ENCODE measurements around the gene CD40LG.
A peak's percentile ranks its signal among the peaks of the same experiment; 100 is the strongest.

The CD40LG gene

DNA sequence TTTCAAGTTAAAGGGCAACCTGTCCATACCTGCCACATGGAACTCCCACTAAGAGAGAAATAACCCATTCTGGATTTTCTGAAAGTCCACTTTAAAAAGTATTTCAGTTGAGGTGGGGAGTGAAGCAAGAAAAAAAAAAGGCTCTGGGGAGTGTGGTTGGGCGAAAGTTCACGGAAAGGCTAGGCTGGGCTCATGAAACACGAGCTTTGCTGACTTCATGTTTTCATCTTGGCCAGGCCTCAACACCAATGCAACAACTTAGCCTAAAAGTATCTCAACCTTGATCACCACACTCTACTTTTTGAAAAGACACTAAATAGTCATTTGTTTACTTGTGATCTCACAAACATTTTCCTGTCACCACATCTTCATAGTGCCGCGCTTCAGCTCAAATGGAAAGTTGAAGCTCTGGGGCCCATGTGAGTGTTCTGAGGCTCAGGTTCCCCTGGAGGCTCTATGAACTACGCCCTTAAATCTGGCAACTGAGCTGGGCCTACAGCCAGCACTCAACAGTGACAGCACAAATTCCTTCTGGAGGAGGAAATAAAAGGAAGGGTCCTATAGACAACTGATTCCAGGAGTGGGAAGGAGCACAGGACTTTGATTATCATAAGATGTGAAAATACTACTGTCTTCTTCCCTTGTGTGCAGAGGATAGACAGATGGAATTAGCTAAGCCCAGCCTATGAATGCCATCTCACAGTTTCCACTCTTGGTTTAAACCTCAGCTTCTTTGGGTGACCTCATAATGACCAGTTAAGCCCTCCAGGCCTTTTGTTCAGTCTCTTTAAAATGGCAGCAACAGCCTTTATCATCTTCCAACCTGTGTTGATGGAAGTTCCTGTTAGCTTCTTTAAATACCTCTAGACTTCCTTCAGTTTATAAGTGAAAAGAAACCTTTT lies 5.1 kb downstream of the CD40LG start:
- DNase-seq: no peak

- DNase-seq: no peak
Measured at GRCh38 chrX:136656361-136656964, 8.5 kb downstream of the CD40LG start.

GRCh38 chrX:136658151-136658550 lies 10.2 kb downstream of the CD40LG start:
- DNase-seq: no peak

DNA sequence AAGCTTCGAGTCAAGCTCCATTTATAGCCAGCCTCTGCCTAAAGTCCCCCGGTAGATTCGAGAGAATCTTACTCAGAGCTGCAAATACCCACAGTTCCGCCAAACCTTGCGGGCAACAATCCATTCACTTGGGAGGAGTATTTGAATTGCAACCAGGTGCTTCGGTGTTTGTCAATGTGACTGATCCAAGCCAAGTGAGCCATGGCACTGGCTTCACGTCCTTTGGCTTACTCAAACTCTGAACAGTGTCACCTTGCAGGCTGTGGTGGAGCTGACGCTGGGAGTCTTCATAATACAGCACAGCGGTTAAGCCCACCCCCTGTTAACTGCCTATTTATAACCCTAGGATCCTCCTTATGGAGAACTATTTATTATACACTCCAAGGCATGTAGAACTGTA lies 11.2 kb downstream of the CD40LG start:
- no peak for DNase-seq

DNA sequence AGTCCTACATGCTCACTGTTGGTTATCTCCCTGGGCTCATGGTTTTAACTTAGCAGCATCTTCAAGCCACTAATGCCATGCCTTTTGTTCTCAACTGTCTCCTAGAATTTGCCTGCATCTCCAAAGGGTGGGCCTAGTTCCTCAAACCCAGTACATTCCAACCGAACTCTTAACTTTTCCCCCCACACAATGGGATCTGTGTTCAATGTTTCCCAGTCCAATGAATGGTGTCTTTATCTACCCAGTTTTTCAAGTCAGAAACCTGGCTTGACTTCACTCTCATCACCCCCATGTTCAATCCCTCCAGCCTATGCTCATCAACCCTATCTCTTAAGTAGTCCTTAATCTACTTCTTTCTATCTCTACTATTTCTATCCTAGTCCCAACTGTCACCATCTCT lies 12.9 kb downstream of the CD40LG start:
- DNase-seq: no peak

DNA sequence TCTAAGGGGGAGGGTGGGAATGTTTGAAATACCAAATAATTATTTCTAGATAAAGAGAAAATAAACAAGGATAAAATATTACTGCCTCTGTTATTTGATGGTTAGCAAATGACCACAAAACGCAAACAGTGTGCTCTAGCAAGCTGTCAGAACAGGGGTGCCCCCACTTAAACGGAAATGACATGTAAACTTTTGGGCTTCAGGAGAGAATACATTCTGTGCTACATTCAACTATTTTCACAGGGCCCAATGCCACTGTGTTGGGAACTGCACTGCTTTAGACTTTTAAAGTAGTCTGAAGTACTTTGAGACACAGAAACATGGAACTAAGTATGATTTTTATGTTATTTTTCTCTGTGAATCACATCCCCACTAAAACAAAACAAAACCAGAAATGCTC lies 14.1 kb downstream of the CD40LG start:
- no peak for DNase-seq

GRCh38 chrX:136662976-136663375 lies 15.0 kb downstream of the CD40LG start:
- no peak for DNase-seq

GRCh38 chrX:136665258-136665900 lies 17.4 kb downstream of the CD40LG start:
- no peak for DNase-seq

DNA sequence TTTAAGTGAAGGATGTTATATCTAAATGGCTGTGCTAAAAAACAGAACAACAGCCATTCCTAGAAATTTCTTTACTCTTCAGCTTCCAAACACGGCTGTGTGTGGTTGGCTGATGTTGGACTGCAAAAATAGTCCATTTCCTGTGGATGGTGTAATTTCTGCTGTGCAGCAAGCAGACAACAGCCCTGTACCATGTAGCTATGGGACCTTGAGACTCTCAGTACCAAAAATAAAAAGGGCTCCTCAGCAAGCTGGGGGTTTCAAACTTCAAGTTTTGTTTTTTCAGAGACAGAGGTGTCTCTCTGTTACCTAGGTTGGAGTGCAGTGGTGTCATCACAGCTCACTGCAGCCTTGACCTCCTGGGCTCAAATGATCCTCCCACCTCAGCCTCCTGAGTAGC lies 18.1 kb downstream of the CD40LG start:
- no peak for DNase-seq

DNA sequence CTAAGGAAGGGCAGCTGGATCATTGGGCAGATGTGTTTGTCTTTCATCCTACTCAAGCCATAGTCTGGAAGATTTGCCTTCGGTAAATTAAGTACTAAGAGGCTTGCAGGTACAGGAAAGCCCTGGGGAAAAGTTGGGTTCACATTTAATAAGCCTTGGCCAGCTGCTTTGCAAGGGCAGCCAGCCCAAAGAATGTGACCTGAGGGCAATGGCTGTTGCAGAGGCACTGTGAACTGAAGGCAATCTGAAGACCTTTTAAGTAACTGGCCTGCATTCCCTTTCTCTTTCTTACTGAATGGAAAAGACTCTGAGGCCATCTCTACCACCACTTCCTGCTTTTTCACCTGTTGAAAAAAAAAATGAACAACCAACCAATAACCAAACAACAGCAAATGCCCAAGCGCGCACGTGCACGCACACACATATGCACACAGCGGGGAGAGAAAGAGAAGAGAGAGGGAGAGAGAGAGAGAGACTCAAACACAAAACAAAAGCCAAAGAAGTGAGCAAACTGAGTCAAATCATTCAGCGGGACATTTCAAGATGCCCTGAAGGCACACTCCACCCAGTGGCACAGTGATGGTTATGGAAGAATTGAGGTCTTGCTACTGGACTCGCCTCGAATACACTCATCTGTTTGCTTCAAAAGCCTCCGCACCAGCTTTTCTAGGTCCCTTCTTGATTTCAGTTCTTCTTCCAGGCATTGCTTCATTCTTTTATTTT lies 19.6 kb downstream of the CD40LG start:
- DNase-seq: no peak

GRCh38 chrX:136671006-136671610 lies 23.1 kb downstream of the CD40LG start:
- DNase-seq: no peak

GRCh38 chrX:136674270-136674985 lies 26.5 kb downstream of the CD40LG start:
- DNase-seq: no peak

DNA sequence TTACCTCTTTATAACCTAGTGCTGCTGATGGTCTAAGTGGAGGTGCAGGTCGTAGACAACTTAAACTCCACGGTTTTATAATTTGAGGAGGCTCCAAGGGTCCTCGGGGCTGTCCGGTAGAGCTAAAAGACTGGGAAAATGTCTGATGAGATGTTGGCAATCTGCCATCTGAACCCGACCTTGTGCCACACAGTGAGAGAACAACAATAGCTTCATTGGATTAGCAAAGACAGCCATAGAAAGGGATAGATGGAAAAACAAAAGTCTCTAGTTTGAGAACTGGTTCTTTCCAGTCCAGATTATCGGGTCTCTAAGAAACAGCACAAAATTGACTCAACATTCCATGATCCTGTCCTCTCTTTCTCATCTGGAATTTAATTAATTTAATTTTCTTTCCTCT lies 31.6 kb downstream of the CD40LG start:
- no peak for DNase-seq

DNA sequence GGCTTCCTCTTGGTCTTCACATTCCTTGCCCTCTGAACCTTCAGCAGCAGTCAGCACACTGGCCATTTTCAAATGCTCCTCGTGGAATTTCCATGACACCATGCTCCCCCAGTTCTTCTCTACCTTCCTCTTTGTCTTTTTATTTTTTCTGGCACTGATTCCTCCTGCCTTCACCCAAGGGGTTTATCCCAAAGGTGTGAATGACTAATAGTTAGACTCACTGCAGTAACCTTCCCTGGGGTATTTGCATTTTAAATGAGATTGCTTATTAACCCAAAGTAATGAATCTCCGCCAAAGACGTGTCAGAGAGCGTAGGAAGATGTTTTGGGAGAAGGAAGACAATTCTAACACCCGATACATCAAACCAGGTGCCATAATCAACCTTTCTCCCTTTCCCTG lies 36.2 kb downstream of the CD40LG start:
- no peak for DNase-seq

- no peak for DNase-seq
Measured at GRCh38 chrX:136687457-136687856, 39.5 kb downstream of the CD40LG start.

DNA sequence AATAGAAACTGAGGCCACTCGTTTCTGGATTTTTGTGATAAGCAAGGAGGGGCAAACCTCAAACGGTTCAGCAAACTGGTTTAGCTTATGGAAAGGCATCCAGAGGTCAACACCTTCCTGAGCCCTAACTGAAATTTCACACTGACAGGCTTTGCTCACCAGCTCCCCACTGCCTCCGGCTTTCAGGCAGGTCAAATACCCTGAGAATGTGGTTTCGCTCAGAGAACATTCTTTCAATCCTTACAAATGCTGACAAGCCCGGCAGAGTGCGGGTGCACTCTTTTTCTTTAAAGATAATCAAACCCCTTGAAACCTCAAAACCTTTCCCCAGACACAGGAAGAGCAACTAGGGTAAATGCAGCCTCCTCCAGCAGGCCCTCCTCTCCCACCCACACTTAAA lies 41.5 kb downstream of the CD40LG start:
- DNase-seq: no peak

- no peak for DNase-seq
Measured at GRCh38 chrX:136691028-136691809, 43.3 kb downstream of the CD40LG start.

GRCh38 chrX:136692271-136692670 lies 44.3 kb downstream of the CD40LG start:
- no peak for DNase-seq

- peak; percentile 27 for DNase-seq
Measured at GRCh38 chrX:136694431-136695087, 46.6 kb downstream of the CD40LG start.

DNA sequence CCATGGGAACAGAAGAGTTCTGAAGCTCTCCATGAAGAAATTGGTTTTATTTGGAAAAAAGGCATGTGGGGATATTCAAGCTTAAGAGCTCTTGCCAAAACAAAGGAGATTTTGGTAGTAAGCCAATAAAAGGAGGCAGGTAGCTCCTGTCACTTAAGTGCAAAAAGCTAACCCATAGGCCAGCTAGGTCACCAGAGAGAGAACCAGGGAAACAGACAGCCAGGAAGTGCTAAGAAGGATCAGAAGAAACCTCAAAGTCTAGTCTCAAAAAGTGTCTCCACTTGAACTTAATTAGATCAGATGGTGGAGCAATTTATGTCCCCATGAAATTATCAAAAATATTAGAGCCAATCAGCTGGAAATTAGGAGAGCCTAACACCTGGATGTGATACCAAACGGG lies 49.2 kb downstream of the CD40LG start:
- DNase-seq: no peak

DNA sequence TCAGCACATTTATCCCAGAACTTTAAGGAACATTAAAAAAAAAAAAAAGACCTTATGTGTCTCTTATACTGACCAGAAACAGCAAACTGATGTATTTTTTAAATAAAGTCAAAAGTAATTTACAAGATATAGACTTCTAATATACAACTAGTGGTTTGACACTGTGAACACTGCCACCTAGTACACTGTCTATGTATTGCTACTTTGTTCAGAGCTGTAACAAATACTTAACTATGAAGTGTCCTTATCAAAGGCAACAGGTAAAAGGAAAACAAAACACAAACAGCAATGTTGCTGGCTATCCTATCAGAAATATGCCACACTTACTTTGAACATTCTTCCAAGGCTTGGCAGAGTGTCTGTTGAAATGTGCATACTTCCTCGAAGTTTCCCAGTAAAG lies 60.4 kb downstream of the CD40LG start:
- no peak for DNase-seq

All from NCI-H1092 treated with DMSO at 0.1 percent for 48 hours (cell line).